GM18520 (cell line): ENCODE measurements around the gene LDHAL6B.

Source experiments
- ATAC-seq: cut with Tn5 transposase; IDR thresholded peaks from one replicate; pipeline ENCODE4 v1.9.1; 2021; ENCODE audit not compliant: unreplicated experiment

Gene LDHAL6B

DNA sequence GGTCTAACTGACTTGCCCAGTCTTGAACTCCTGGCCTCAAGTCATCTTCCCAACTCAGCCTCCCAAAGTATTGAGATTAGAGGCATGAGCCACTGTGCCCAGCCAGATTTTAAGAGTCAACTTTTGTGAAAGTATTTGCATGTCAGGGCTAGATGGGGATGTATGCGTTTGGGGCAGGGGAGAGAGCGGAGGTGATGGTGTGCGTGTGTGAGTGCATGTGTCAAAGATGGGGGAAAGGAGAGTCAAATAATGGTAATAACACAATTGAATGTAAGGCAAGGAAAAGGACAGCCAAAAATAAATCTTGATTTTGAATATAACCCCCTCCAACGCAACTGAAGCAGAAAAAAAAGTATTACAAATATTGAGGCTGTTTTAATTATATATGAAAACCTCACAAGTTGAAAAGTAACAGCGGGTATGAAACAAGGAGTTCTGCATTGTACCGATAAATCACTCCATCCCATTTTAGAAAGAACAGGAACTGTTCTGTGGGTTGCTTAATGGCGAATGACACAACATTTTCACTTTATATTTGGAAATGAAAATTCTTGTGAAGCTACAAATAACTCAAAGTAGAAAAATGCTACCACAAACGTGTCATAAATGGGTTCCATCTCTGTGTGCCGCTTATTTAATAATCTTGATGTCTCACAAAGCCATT, 29.9 kb upstream of the LDHAL6B start:
- no peak for ATAC-seq

DNA sequence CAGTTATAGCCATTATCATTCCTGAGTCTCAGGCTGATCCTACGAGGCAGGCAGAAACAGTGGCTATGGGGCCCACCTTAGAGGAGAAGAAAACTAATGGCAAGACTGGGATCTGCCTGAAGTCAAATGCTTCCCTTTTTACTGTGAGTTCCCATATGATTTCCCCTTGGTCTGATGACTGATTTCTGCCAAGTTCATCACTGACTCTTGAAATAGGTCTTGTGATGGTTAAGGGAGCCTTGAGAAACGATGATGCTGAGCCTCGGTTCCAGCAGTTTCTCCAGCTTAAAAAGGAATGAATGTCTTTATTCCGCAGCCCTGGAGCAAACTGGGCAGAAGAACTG, 29.4 kb upstream of the LDHAL6B start:
- ATAC-seq = no peak

DNA sequence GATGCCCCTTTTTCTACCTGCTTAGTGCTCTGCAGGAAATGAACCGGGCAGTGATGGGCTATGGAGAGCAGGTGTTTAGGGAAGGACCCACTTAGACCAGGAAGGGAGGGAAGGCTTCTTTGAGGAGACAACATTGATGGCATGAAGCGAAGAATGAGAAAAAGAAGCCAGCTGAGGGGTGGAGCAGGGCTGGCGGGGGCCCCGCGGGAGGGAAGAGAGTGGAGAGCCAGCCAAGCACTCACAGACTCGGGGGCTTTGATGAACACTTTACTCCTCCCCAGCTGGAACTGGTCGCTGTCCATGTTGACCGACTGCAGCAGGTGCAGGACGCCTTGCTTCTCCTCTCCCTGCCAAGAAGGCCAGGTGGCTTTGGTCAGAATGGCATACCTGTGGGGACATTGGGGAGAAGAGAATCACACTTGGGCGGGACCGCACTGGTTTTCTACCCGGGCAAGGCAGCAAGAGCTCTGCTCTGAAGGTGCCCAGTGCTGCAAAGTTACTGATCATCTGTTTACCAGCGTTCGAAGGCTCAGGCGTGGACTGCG, 28.4 kb upstream of the LDHAL6B start:
- ATAC-seq = no peak

DNA sequence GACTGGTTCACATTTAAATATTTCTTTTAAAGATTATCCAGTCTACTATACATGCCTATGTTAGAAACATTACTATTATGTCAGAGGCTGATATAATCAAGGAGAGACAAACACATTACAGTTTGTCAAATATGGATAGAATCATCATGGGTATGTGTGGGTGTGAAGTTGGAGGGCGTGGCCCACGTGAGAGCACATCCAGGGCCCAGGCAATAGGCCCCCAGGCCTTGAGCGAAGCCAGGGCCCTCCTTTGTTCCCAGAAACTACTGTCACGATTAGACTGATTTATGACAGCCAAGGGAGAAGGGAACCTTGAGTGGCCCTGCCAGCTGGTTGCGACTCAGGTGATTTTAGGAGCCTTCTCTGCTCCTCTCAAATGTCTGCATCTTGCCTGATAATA, 26.9 kb upstream of the LDHAL6B start:
- no peak for ATAC-seq

DNA sequence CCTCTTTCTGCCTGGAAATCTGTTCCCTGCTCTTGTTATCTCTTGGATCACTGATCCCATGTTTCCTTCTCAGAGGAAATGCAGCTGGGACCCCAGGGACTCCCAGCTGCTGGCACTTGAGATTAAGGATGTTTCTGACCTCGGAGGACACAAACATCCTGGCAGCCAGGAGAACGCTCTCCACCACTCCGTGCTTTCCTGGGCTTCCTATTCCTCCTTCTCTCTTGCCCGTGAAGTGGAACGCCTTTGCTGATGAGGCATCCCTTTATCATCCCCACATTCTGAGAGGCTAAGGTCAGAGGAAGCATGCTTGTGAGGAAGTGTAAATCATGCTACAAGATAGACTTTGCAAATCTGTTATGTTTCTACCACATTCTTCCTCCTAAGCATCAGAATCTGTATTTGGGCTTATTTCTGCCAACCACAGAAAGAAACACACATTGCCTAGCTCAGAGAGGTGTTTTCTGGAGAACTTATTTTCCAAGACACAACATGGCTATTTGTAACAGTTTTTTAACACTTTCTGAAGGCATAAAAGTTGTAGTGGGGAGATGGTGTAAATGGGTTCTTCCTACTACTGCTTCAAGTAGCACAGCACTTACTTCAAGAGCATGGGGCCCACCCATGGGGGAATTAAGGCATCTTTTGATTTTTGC, 25.6 kb upstream of the LDHAL6B start:
- ATAC-seq = no peak

DNA sequence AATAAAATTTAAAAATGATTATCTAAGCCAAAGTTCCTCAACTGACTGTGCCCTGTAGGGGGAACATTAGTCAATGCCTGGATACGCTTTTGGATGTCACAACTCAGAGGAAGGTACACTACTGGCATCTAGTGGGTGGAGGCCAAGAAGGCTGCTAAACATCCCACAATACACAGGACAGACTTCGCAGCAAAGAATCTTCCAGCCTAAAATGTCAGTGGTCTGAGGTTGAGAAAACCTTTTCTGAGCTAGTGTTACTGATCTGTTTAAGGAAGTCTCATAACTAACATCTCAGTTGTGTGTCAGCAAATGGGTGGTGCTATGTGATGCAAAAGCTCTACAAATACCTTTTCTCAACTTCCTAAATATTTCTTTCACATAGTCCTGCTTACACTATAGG, 20.9 kb upstream of the LDHAL6B start:
- ATAC-seq = no peak

DNA sequence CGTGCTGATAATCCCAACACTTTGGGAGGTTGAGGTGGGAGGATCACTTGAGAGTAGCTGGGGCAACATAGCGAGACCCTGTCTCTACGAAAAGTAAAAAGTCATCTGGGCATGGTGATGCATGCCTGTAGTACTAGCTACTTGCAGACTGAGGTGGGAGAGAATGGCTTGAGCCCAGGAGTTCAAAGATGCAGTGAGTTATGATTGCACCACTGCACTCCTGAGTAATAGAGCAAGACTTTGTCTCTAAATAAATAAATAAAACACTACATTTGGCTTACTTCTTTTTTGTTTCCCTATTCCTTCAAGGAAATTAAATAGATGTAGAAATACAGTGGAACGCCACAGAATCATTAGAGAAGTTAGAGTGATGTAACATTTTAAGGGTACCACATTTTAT, 20.1 kb upstream of the LDHAL6B start:
- ATAC-seq = no peak

DNA sequence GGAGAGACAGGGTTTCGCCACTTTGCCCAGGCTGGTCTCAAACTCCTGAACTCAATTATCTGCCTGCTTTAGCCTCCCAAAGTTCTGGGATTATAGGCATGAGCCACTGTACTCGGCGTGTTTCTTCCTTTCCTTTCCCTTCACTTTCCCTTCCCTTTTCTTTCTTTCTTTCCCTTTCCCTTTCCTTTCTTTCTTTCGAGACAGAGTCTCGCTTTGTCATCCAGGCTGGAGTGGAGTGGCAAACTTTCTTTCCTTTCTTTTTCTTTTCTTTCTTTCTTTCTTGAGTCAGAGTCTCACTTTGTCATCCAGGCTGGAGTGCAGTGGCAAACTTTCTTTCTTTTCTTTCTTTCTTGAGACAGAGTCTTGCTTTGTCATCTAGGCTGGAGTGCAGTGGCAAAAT, 17.4 kb upstream of the LDHAL6B start:
- ATAC-seq = no peak

DNA sequence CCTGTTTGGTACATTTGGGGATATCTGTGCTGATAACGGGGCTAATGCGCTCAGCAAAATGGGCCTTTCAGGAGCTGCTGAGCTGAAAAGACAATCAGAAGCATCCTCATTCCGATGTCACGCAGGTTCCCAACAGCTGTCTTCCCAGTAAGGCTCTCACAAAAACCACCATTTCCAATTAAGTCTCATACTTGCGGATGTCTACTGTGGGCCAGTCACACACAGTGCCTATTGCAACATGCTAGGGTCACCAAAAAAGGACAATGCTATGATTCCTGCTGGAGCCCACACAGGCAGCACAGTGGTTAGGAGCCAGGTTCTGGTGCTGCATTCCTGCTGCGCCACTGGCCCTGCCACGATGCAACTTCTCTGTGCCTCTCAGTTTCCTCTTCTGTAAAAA, 16.4 kb upstream of the LDHAL6B start:
- no peak for ATAC-seq

DNA sequence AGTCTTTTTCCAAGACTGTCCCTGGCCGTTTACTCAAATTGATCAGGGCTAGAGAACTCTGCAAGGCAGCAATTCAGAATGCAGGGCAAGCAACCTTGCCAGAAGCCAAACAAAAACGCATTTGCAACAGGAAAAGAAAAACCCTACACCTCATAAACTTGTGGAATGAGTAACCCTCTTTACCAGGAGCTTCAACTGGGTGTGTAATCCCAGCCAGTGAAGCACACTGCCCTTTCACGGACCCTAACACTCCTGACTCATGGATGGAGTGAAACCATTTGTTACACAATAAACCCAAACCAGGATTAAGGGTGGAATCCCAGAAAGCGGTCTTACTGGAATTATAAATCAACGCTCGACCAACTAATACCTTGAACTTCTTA, 14.8 kb upstream of the LDHAL6B start:
- ATAC-seq = no peak

DNA sequence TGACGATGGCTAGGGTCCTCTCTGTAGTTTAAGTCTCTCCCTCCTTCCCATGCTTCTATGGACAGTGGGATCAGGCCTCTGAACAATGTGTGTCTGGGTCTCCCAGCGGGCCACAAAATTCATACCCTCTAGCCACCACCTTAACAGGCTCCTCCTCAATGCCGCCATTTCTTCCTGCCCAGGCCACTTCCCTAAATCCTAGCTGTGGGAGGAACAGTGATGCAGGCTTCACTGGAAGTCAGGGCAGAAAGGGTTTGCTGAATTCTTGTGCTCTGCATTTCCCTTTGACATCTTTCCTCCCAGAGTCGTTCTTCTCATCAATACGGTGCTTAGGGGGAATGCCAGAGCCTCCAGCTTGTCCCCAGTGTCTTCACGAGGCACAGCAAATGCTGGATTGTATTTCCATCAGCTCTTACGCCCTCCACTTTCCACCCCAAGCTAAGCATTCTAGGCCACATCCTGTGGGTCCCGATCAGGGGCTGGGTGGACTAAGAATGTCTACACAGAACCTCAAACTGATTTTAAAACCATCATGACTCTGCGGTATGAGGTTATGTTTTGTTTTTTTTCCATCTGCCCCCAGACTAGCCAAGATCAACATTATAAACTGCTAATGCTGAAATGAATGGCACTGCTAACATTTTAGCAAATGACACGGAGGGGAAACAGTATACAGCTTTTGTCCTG, 11.9 kb upstream of the LDHAL6B start:
- no peak for ATAC-seq

DNA sequence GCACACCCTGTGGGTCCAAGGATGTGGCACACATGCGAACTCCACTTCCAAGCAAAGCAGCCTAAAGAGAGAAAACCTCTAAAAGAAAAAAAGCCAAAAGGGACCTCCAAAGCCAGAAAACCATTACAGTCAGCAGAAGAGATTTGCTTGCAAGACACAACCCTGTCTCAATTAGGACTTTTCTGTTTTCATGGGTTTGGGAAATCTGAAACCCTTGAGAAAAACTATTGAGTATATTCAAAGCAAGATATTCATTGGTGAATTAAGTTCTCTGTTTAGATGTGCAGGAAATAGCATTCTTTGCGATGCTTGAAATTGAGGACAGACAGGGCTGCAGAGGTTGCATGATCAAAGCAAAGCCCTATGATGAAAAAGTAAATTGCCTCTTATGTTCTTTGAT, 10.2 kb upstream of the LDHAL6B start:
- no peak for ATAC-seq

DNA sequence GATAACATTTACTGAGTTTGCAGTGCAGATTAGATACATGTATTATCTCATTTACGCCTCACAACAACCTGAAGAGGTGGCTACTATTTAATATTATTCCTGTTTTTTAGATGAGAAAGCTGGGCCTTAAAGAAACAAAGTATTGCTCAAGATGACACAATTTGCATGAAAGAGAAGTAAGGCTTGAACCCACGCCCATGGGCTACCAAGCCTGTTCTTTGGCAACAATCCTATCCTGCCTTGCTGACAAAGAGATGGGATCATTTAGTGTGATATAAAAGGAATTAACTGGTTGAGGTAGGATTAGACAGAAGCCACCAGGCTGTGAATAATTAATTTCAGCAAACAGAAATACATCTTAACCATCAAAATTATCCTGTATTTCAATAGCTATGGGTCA, 9.2 kb upstream of the LDHAL6B start:
- no peak for ATAC-seq

DNA sequence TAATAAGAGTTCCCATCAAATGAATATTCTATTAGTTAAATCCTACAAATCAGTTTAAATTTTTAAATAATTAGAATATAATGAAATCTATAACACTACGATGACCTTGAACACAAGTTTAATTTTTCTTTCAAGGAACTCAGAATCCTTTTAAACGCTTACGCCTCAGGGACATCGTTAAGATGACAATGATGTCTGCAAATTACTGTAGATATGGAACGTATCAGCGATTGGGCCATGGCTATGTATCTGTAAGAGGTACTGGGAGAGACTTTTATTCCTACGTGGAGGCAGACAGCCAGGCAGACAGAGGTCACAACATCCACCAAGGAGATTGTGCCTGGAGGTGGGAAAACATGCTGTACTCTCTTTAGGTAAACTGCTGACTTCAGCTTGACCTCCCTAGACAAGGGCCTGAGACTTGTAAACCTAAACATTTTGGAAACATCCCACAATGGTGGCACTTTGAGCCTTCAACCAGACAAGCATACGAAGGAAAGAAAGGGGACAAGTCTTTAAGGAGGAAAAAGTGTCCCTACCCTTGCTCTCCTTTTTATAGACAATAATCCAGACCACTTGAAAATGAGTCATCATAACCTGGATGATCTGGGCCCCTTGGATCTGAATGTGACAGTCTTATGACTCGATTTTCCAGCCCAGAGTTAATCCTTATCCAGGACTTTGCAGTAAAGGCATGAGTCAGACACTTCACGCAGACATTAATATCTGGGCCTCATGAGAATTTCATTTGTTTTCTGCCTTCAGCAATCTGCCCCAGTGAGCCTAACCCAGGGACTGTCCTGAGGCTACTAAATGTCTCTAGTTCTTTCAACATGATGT, 6.8 kb upstream of the LDHAL6B start:
- no peak for ATAC-seq

DNA sequence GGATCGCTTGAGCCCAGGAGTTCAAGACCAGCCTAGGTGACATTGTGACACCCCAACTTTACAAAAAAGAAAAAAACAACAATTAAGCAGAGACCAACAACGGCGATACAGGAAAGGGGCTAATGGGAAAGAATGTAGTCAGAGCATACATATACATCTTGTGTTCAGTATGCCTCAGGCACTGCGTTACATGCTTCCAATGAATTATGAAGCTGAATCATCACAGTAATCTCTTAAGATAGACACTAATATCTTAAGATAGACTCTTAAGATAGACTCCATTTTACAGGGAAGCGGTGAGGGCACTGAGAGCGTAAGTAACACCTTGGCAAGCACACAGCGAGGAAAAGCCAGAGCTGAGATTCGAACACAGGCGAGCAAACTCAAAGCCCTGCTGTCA, 6.1 kb upstream of the LDHAL6B start:
- ATAC-seq = no peak

DNA sequence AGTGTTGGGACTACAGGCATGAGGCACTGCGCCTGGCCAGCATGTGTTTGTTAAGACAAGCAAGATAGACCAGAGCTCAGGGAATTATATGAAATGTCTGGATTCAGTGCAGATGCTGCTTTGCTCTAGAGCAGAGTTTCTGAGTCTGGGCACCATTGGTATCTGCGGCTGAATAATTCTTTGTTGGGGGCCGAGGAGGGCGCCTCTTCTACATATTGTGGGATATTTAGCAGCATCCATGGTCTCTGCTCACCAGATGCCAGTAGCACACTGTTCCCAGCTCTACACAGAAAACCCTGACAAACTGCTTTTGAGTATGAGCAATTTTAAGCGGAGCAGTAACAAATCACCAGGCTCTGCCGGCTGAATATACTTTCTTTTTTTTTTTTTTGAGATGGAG, 3.6 kb upstream of the LDHAL6B start:
- ATAC-seq = no peak

DNA sequence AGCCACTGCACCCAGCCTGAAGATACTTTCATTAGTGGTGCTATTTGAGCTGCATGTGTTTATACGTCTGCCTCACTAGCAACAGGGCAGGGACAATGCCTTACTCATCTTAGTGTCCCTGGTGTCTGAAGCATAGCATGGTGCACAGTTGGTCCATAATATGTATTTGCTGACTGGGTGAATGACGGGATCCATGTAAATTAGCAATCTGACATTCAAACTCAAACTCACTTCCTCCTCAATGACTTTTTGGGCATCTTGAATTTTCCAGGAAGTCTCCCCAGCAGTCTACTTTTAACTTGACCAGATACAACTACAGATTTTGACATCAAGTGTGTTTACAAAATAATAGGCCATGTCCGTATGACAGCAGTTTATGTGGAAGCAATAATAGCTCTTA, 3.0 kb upstream of the LDHAL6B start:
- ATAC-seq = no peak

DNA sequence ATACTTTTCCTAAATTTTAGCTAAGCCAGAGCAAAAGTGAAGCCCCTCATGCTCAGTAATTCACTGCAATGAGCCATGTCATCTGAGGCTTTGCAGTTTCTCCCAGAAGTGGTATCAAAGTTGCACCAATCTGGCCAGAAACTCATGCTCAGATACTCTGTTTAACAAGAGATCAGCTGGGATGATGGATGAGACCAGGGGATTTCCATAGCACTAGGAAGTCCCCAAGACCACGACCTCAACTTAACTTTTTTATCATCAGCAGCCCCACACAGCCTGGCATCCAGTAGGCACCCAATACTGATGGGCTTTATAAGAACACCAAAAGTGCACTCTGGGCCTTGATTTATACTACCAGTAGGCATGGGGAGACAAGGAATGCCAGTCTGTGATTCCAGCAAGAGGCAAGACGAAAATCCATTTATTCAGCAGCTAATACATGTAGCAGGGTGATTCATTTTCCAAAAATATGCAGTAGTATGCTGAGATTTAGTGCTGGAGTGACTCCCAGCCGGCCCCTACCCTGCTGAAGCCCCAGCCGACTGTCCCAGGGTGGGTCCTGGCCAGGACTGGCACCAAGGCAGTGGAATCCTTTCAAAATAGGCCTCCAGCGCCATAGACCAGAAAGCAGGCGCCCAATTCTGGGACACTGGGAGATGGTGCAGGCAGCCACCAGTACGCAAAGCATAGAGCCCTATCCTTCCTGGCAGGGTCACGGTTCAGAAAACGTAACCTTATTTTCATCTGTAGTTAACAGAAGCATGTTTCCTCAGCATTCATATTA, 612 bp upstream of the LDHAL6B start:
- no peak for ATAC-seq

DNA sequence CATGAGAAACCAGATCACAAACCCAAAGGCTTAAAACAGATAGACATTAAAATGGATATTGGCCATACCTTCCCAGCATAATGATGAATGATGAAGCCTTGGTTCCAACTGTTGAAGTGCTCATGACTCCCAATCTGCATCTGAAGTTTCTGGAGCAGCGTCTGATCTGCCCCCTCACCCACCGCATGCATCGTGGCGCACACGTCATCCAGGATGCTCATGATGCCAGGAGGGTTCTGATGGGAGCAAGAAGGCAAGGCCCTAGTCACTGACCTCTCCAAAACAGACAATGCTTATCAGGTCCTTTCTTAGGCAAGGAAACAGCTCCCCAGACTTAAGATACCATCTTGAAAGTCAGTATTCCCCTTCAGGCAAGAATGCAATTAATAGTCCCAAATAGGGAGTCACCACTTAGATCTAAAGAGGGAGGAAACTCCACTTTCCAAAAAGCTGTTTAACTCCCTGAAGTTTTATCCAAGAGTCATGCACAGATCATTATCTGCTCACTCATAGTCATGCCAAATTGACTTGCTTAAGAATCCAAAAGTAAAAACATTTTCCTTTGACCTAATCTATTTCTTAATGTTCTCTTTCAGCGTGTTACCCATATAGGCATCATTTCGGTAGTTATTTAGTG, 2.1 kb downstream of the LDHAL6B start:
- no peak for ATAC-seq

DNA sequence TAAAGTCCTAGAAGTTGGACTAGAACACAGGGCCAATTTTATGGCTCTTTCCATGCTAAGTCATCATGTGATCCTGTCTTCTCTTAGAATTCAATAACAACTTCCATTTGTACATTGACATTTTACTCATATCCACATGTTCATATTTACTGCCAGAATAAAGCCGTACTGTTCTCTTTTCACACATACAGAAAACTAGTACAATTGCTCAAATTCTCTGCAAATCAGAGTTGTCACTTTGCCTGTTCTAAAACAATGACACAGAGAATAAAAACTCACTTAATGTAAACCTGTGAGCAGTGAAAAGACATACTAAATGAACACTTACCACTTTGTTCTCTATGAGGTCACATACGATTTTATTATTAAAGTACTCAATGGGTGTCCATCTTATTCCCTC, 3.5 kb downstream of the LDHAL6B start:
- ATAC-seq = no peak
